DMS79 treated with DMSO at 0.1 percent for 48 hours (cell line): ENCODE results near the gene TEX19.

Experiments
- DNase-seq: peaks from one replicate; lab custom pipeline; 2025; lab: John Stamatoyannopoulos, UW

The TEX19 gene

GRCh38 chr17:82321947-82322466, 37.0 kb upstream of the TEX19 start:
- DNase-seq, result no peak

- no peak for DNase-seq
These were observed 36.3 kb upstream of the TEX19 start for GRCh38 chr17:82322526-82323453.

- DNase-seq, result no peak
These were observed 35.4 kb upstream of the TEX19 start for GRCh38 chr17:82323514-82324234.

- no peak for DNase-seq
These were observed 34.3 kb upstream of the TEX19 start for GRCh38 chr17:82324566-82325285.

GRCh38 chr17:82325286-82326180, 33.5 kb upstream of the TEX19 start:
- no peak for DNase-seq

- DNase-seq, result no peak
These were observed 31.8 kb upstream of the TEX19 start for GRCh38 chr17:82327289-82327688.

GRCh38 chr17:82327757-82328140, 31.3 kb upstream of the TEX19 start:
- no peak for DNase-seq

- no peak for DNase-seq
These were observed 30.7 kb upstream of the TEX19 start for GRCh38 chr17:82328141-82328993.

- no peak for DNase-seq
These were observed 30.0 kb upstream of the TEX19 start for GRCh38 chr17:82328994-82329507.

- no peak for DNase-seq
These were observed 29.2 kb upstream of the TEX19 start for GRCh38 chr17:82329683-82330321.

- DNase-seq, result peak; percentile 55
These were observed 28.5 kb upstream of the TEX19 start for GRCh38 chr17:82330322-82331239.

GRCh38 chr17:82331345-82331939, 27.6 kb upstream of the TEX19 start:
- DNase-seq, result no peak

- no peak for DNase-seq
These were observed 26.3 kb upstream of the TEX19 start for GRCh38 chr17:82332669-82333278.

GRCh38 chr17:82333279-82334171, 25.5 kb upstream of the TEX19 start, which contains the start of gene SECTM1:
Gene SECTM1 (minus strand): TSS chr17:82333766. CDS start chr17:82327240, 6,526 bp downstream.
- no peak for DNase-seq

GRCh38 chr17:82334204-82334621, 24.8 kb upstream of the TEX19 start:
- DNase-seq, result no peak

GRCh38 chr17:82334622-82335394, 24.2 kb upstream of the TEX19 start:
- DNase-seq, result peak; percentile 9
